ENCODE results near the gene DLG2.

The DLG2 gene

GRCh38 chr11:83687787-83688186 is 1939.4 kb downstream of the DLG2 start:
- Histone ChIP-seq H3K27ac (ENCODE audit: low read length) (no peak overlapping the region), H3K4me3 (ENCODE audit: low read length) (no peak overlapping the region), H3K79me2 (ENCODE audit: low read length) (no peaks in the 10 kb centered on the region), H3K4me2 (ENCODE audit: low read depth, low read length) (no peak overlapping the region), H3K9me2 (replicated peaks; ENCODE audit: insufficient read depth, low read length) (no peaks in the 10 kb centered on the region), H3K27me3 (replicated peaks; ENCODE audit: insufficient read depth, low read length) (no peaks in the 10 kb centered on the region), H4K20me1 (ENCODE audit: insufficient read depth, low read length) (no peaks in the 10 kb centered on the region), H2AFZ (ENCODE audit: low read length) (no peak overlapping the region), H3K36me3 (replicated peaks; ENCODE audit: insufficient read depth, low read length) (no peaks in the 10 kb centered on the region), H3F3A (ENCODE audit: insufficient read depth, low read length) (no peaks in the 10 kb centered on the region), H3K9me3 (replicated peaks; ENCODE audit: insufficient read depth, low read length) (no peaks in the 10 kb centered on the region), H3K9ac (ENCODE audit: low read length) (no peak overlapping the region), H3K4me1 (ENCODE audit: low read length) (no peaks in the 10 kb centered on the region)
- no peak for TF ChIP-seq EZH2 (optimal IDR thresholded peaks at IDR 0.05; ENCODE audit: low read depth, low read length)
- TF ChIP-seq CTCF (IDR thresholded peaks at IDR 0.05; ENCODE audit: low read length), result no peak
- TF ChIP-seq EZH2phosphoT487 (IDR thresholded peaks at IDR 0.05; ENCODE audit: low read length), result no peak
- DNase-seq, result no peak

DNA sequence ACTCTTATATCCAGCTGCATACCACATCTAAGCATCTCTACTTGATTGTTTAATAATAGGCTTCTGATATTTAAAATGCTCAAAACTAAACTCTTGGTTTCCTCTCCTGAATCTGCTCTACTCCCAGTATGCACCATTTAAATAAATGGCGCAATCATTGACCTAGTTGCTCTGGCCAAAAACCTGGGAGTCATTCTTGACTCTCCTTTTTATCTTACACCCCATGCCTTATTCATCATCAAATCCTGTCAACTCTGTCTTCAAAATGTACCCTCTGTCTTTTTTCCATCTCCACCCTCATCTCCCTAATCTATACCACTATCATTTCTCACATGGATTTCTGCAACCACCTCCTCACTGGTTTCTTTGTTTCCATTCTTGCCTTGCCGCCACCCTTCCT is 1941.4 kb downstream of the DLG2 start:
- Histone ChIP-seq H3F3A (ENCODE audit: insufficient read depth, low read length) (no peaks in the 10 kb centered on the region), H3K9ac (ENCODE audit: low read length) (no peak overlapping the region), H3K9me2 (replicated peaks; ENCODE audit: insufficient read depth, low read length) (no peaks in the 10 kb centered on the region), H3K27ac (ENCODE audit: low read length) (no peak overlapping the region), H3K9me3 (replicated peaks; ENCODE audit: insufficient read depth, low read length) (no peaks in the 10 kb centered on the region), H2AFZ (ENCODE audit: low read length) (no peak overlapping the region), H3K27me3 (replicated peaks; ENCODE audit: insufficient read depth, low read length) (no peaks in the 10 kb centered on the region), H3K4me2 (ENCODE audit: low read depth, low read length) (no peak overlapping the region), H3K4me1 (ENCODE audit: low read length) (no peaks in the 10 kb centered on the region; the same call in 1 of the 2 replicates), H3K4me3 (ENCODE audit: low read length) (no peak overlapping the region), H3K79me2 (ENCODE audit: low read length) (no peaks in the 10 kb centered on the region), H4K20me1 (ENCODE audit: insufficient read depth, low read length) (no peaks in the 10 kb centered on the region), H3K36me3 (replicated peaks; ENCODE audit: insufficient read depth, low read length) (no peaks in the 10 kb centered on the region)
- DNase-seq, result no peak
- TF ChIP-seq EZH2 (optimal IDR thresholded peaks at IDR 0.05; ENCODE audit: low read depth, low read length), result no peak
- TF ChIP-seq CTCF (IDR thresholded peaks at IDR 0.05; ENCODE audit: low read length), result no peak
- no peak for TF ChIP-seq EZH2phosphoT487 (IDR thresholded peaks at IDR 0.05; ENCODE audit: low read length)

DNA sequence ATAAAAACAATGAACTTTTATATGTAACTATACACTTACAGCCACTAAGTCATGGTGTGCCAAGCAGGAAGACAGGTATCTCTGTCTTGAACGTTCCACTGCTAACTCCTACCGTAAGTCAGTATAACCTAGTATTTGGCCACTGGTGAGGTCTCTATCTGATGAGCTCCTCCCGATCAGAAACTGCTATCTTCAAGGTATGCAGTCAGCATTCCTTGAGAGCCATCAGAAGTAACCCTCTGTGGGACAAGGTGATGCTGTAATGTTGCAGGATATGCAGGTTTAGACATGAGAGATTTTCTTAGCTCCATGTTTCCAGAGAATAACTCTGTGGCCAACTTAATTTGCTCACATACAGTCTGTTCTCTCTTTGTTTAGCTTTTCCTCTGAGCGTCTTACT is 1943.1 kb downstream of the DLG2 start:
- no peaks in the 10 kb centered on the region for H3K9me2 ChIP-seq (replicated peaks; ENCODE audit: insufficient read depth, low read length)
- no peaks in the 10 kb centered on the region for H3F3A ChIP-seq (ENCODE audit: insufficient read depth, low read length)
- H3K27ac ChIP-seq (ENCODE audit: low read length), result no peak overlapping the region
- no peak overlapping the region for H3K4me3 ChIP-seq (ENCODE audit: low read length)
- DNase-seq, result no peak
- H3K36me3 ChIP-seq (replicated peaks; ENCODE audit: insufficient read depth, low read length), result no peaks in the 10 kb centered on the region
- TF ChIP-seq CTCF (IDR thresholded peaks at IDR 0.05; ENCODE audit: low read length) (no peak), EZH2 (optimal IDR thresholded peaks at IDR 0.05; ENCODE audit: low read depth, low read length) (no peak), EZH2phosphoT487 (IDR thresholded peaks at IDR 0.05; ENCODE audit: low read length) (no peak)
- H2AFZ ChIP-seq (ENCODE audit: low read length), result no peak overlapping the region
- no peak overlapping the region for H3K4me2 ChIP-seq (ENCODE audit: low read depth, low read length)
- H3K4me1 ChIP-seq (ENCODE audit: low read length), result no peaks in the 10 kb centered on the region; the same call in 1 of the 2 replicates
- H3K27me3 ChIP-seq (replicated peaks; ENCODE audit: insufficient read depth, low read length), result no peaks in the 10 kb centered on the region
- H4K20me1 ChIP-seq (ENCODE audit: insufficient read depth, low read length), result no peaks in the 10 kb centered on the region
- no peaks in the 10 kb centered on the region for H3K9me3 ChIP-seq (replicated peaks; ENCODE audit: insufficient read depth, low read length)
- no peak overlapping the region for H3K9ac ChIP-seq (ENCODE audit: low read length)
- H3K79me2 ChIP-seq (ENCODE audit: low read length), result no peaks in the 10 kb centered on the region

All from MM.1S (cell line).